GM12801 (cell line): ENCODE measurements around the gene AQP4.

Experiments used
- TF ChIP-seq, protein P1 (sequence below): IDR thresholded peaks from one replicate; pipeline ENCODE4 v1.5.1; 2011; ENCODE audit warnings: control low read depth; ENCODE audit not compliant: insufficient read length; ENCODE audit errors: extremely low read depth

Gene AQP4

DNA sequence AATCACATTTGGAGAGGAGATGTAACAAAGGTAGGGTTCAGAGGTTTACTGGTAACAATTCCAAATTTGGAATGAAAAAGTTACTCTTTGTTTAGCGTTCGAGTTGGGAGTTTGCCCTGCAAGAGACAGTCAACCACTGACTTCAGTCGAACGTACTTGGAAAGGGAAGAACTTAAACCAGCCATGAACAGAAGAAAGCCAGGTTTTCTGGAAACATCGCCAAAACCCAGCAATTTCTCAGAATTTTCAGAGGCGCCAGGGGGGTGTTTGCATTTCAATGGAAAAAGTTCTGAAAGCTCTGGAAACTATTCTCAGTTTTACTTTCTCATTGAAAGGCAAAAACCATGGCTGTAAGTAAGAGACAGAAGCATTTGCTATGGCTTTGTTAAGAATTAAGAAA is 28.5 kb upstream of the AQP4 start:
- TF ChIP-seq, protein P1, sequence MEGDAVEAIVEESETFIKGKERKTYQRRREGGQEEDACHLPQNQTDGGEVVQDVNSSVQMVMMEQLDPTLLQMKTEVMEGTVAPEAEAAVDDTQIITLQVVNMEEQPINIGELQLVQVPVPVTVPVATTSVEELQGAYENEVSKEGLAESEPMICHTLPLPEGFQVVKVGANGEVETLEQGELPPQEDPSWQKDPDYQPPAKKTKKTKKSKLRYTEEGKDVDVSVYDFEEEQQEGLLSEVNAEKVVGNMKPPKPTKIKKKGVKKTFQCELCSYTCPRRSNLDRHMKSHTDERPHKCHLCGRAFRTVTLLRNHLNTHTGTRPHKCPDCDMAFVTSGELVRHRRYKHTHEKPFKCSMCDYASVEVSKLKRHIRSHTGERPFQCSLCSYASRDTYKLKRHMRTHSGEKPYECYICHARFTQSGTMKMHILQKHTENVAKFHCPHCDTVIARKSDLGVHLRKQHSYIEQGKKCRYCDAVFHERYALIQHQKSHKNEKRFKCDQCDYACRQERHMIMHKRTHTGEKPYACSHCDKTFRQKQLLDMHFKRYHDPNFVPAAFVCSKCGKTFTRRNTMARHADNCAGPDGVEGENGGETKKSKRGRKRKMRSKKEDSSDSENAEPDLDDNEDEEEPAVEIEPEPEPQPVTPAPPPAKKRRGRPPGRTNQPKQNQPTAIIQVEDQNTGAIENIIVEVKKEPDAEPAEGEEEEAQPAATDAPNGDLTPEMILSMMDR, result no peak

GRCh38 chr18:26888259-26888658 is 22.8 kb upstream of the AQP4 start:
- TF ChIP-seq, protein P1, result no peak

DNA sequence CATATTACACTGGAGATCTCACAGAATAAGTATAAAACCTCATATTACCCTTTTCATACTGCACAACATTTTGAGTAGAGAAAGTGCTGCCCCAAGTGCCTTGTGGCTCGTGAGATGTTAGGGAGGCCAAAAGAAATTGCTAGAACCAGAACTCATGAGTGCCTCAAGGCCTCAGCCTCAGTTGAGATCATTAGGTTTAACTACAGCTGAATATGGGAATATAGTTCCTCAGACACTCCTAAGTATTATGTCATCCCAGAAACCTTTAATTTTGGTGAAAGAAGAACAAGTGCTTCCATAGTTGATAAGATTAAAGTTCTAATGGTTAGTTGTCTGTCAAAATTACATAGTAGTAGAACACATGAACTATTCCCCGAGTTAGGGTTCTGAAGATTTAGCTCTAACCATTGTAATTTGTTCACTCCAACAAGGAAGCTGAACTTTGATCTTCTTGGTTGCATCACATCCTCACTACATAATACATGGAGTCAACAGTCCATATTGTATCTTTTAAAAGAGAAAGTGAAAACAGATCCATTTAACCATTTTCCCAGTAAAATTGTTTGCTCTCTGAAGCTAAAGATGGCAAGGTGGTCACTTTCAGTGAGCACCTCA is 9.6 kb upstream of the AQP4 start:
- TF ChIP-seq, protein P1, result no peak

DNA sequence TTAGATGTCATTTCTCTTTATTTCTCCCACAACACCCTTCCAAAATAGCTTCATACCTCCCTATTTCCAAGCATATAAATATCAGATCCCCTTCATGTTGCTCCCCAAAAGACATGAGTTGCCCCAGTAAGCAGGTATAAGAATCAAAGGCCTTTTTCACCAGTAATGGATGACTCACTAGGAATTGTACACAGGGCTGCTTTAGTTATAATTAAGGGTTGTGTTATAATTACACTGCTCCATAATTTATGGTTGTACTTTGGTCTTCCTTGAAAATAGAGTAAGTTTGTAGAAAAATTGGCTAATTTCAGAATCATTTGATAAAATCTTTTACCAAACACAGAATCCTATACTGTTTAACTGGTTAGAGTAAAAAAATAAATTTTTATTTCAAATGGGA is 8.8 kb upstream of the AQP4 start:
- TF ChIP-seq, protein P1, result no peak

DNA sequence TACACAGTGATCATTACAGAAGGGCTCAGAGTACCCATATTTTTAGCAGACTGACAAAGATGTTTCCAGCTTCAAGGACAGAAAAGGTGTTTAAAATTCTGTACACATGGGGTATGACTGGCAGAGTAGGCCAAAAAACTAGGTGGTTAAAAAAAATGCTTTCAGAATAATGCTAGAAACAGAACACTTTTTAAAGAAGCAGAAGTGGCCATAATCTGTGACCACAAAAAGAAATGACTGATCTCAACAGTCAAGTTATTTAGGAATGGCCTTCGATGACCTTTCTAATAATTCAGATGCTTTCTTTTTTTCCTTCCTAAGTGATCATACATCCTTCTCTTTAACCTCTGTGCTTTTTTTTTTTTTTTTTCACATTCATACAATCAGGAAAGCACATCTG is 4.1 kb upstream of the AQP4 start:
- TF ChIP-seq, protein P1, result no peak

GRCh38 chr18:26868968-26869586 is 3.6 kb upstream of the AQP4 start:
- TF ChIP-seq, protein P1, result no peak

- TF ChIP-seq, protein P1, result no peak
These were observed 2.0 kb upstream of the AQP4 start for GRCh38 chr18:26867471-26867870.
